Activated CD8-positive, alpha-beta memory T cell treated with anti-CD3 and anti-CD28 coated beads, Interleukin-2, amount 50 U/mL, for 24 hours (primary cell): Measurements from ENCODE around the gene CCDC107.

Source experiments
- DNase-seq: peaks from one replicate; pipeline ENCODE4 v3.0.0-alpha.2; 2020; ENCODE audit errors: extremely low read depth

The CCDC107 gene

GRCh38 chr9:35703906-35704672, 46.0 kb downstream of the CCDC107 start:
- DNase-seq: no peak

DNA sequence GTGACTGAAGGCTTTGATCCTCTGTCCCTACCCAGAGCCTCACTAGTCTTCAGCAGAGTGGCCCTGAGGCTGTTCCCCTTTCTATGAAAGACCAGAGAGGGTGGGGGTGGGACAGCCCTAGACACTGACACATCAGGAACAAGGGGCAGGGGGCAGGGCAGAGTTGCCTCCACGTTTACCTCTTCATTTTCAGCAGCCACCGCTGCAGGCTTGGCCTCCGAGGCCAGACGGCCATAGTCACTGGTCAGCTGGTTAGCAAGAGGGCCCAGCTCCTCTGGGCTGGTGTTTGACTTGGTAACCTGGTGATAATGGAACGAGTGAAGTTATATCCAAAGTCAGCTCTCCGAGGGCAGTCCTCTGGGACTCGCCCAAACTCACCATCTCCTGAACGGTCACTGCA, 47.3 kb downstream of the CCDC107 start:
- DNase-seq: no peak

- no peak for DNase-seq
These were observed 47.8 kb downstream of the CCDC107 start for GRCh38 chr9:35705836-35706430.

GRCh38 chr9:35706951-35707350, 48.9 kb downstream of the CCDC107 start:
- DNase-seq: no peak

DNA sequence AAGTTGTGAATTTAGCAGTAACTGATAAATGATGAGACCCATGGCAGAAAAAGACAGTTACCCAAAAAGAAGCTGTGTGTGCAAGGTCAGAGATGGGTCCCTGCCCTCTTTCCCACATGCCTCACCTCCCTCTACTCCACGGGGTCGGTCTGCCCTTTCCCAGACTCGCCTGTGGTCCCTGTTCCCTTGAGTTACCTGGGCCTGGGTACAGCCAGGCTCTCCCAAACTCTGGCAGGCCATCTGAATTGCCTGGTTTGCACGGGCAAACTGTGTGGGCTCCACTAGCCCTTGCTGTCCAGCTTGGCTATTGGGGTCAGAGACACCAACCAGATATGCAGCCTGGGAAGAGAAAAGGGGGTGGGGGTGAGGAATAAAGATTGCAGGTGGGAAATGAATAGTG, 50.1 kb downstream of the CCDC107 start:
- no peak for DNase-seq

DNA sequence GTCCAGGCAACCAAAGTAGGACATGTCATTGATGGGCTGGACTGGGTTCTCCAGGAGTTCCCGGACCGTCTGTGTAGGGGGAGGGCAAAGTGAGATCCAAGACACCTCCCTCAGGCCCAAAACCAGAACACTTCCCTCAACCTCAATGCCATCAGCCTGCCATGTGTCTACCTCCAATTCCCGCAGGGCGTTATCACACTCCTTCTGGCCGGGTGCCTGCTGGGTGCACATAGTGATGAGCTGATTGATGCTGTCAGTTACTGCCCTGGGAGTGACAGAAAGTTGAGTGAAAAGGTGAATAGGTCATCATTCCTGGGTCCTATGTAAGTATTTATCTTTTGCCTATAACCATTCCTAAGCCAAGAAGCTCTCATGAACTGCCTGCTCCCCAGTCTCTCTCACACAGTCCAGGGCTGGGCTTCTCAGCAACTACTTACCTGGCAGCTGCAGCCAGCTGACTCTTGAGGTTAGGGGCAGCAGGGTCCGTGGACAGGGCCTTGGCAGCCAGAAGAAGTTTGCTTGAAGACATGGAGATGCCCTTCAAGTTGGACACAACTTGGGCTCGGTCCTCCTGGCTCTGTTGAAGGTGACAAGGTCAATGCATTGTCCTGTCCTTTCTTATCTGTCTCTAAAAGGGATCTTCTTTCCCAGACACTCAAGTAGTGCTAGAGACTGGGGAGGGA, 52.9 kb downstream of the CCDC107 start:
- DNase-seq: no peak
